HG03039 (cell line): ENCODE measurements around the gene INO80D.

Source experiments
- ATAC-seq: cut with Tn5 transposase; IDR thresholded peaks from one replicate; pipeline ENCODE4 v1.9.1; 2021; ENCODE audit warnings: mild to moderate bottlenecking, moderate library complexity; ENCODE audit not compliant: unreplicated experiment

The INO80D gene

GRCh38 chr2:205946226-205946625, 139.7 kb downstream of the INO80D start:
- no peak for ATAC-seq
